ENCODE data around the gene PUM2. TPM values are rescaled to one million over a fixed set of nuclear protein-coding genes. Genes with fewer than 3 reads are reported as not detected.
A peak's percentile ranks its signal among the peaks of the same experiment; 100 is the strongest.

Gene PUM2
- total RNA-seq, 1 experiment from 2014 or later: 117 TPM

DNA sequence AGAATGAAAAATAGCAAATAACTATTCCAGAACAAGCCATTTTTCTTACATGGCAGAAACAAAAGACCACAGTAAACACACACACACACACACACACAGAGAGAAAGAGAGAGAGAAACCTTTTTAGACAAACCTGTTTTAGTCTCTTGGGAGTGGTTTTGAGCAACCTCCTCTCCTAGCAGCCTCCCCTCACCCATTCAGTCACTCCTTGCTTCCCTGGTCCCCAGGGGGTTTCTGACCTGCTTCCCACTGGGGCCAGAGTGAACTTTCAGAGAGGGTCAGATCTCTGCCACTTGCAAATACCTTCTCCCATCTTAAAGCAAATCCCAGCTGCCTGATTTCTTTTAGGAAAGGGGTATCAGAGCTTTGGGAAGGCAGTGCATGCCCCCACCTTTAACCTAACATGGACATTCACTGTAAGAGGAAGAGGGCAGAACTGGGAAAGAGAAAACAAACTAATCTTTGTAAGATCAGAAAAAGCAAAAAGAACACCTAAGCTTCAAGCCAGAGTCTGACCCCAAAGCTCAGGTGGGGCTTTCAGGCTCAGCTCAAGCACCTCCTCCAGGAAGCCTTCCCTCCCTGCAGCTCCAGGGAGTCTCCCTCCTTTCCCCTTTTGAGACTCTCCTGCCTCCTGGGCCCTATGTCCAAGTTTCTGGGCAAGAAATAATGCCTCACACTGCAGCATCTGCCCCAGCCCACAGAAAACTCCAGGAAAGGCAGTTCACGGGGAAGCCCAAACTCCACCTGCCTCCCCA, 128.5 kb downstream of the PUM2 start:
- Histone ChIP-seq H3K36me3 (ENCODE audit: control insufficient read depth, insufficient read depth, low read length) (no peaks in the 10 kb centered on the region), H3K27me3 (replicated peaks; ENCODE audit: control insufficient read depth, insufficient read depth, low read length) (no peaks in the 10 kb centered on the region), H3K4me1 (peaks cover 19% of the 10 kb centered on the region), H3K9me3 (no peaks in the 10 kb centered on the region), H3K4me3 (ENCODE audit: low read depth, low read length) (no peak overlapping the region)
- DNase-seq: no peak
- TF ChIP-seq, protein P1, sequence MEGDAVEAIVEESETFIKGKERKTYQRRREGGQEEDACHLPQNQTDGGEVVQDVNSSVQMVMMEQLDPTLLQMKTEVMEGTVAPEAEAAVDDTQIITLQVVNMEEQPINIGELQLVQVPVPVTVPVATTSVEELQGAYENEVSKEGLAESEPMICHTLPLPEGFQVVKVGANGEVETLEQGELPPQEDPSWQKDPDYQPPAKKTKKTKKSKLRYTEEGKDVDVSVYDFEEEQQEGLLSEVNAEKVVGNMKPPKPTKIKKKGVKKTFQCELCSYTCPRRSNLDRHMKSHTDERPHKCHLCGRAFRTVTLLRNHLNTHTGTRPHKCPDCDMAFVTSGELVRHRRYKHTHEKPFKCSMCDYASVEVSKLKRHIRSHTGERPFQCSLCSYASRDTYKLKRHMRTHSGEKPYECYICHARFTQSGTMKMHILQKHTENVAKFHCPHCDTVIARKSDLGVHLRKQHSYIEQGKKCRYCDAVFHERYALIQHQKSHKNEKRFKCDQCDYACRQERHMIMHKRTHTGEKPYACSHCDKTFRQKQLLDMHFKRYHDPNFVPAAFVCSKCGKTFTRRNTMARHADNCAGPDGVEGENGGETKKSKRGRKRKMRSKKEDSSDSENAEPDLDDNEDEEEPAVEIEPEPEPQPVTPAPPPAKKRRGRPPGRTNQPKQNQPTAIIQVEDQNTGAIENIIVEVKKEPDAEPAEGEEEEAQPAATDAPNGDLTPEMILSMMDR (IDR thresholded peaks at IDR 0.05; ENCODE audit: insufficient read depth in 1 of 2, low read depth in 1 of 2, low read length in 1 of 2, severe bottlenecking in 1 of 2, unreplicated experiment in 1 of 2): no peak
- Mint-ChIP-seq H3K4me1 (ENCODE audit: low read depth, unreplicated experiment) (peaks cover 13% of the 10 kb centered on the region), H3K27me3 (ENCODE audit: insufficient read depth, unreplicated experiment) (no peaks in the 10 kb centered on the region), H3K4me3 (ENCODE audit: unreplicated experiment) (peak overlapping the region; percentile 71), H3K9me3 (ENCODE audit: unreplicated experiment) (no peaks in the 10 kb centered on the region), H3K36me3 (ENCODE audit: insufficient read depth, unreplicated experiment) (peaks cover 7% of the 10 kb centered on the region), H3K27ac (ENCODE audit: unreplicated experiment) (peak overlapping the region; percentile 51)
- POLR2A ChIA-PET: no interaction called here
- BruUV-seq (replicated peaks): no TSS peak
- intact Hi-C loops (cut with micrococcal nuclease; ENCODE audit: unreplicated experiment): no loop called here
- CTCF ChIA-PET: interaction anchor here (0.9 kb wide), 1 partner anchor 11 kb away, joined by 3 read pairs; no protein-coding TSS in a partner anchor

DNA sequence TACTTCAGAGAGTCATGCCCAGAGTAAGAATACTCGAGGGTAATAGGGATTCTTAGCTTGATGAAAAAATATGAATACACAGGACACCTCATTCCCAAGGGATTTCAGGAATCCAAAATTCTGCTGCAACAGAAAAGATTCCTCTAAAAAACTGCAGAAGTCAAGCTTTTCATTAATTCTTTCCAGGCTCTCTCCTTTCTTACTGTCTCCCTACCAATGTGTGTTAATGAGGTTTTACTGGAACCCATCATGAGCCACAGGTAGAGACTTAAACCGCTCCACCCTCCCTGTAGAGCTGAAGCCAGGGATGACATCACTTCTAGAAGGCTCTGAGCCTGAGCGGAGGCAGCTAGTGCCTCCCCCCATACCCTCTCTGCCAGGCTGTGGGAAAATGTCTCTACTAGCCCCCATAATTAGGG, 129.1 kb downstream of the PUM2 start:
- Mint-ChIP-seq H3K4me3 (ENCODE audit: unreplicated experiment) (peak overlapping the region; percentile 71), H3K27me3 (ENCODE audit: insufficient read depth, unreplicated experiment) (no peaks in the 10 kb centered on the region), H3K9me3 (ENCODE audit: unreplicated experiment) (no peaks in the 10 kb centered on the region), H3K4me1 (ENCODE audit: low read depth, unreplicated experiment) (peaks cover 13% of the 10 kb centered on the region), H3K27ac (ENCODE audit: unreplicated experiment) (peak overlapping the region; percentile 51), H3K36me3 (ENCODE audit: insufficient read depth, unreplicated experiment) (peaks cover 7% of the 10 kb centered on the region)
- CTCF ChIA-PET: no interaction called here
- Histone ChIP-seq H3K27me3 (replicated peaks; ENCODE audit: control insufficient read depth, insufficient read depth, low read length) (no peaks in the 10 kb centered on the region), H3K9me3 (no peaks in the 10 kb centered on the region), H3K36me3 (ENCODE audit: control insufficient read depth, insufficient read depth, low read length) (no peaks in the 10 kb centered on the region), H3K4me3 (ENCODE audit: low read depth, low read length) (no peak overlapping the region), H3K4me1 (peaks cover 19% of the 10 kb centered on the region)
- TF ChIP-seq, protein P1 (IDR thresholded peaks at IDR 0.05; ENCODE audit: insufficient read depth in 1 of 2, low read depth in 1 of 2, low read length in 1 of 2, severe bottlenecking in 1 of 2, unreplicated experiment in 1 of 2): no peak
- DNase-seq: no peak
- intact Hi-C loops (cut with micrococcal nuclease; ENCODE audit: unreplicated experiment): no loop called here
- POLR2A ChIA-PET: no interaction called here
- no TSS peak for BruUV-seq (replicated peaks)

DNA sequence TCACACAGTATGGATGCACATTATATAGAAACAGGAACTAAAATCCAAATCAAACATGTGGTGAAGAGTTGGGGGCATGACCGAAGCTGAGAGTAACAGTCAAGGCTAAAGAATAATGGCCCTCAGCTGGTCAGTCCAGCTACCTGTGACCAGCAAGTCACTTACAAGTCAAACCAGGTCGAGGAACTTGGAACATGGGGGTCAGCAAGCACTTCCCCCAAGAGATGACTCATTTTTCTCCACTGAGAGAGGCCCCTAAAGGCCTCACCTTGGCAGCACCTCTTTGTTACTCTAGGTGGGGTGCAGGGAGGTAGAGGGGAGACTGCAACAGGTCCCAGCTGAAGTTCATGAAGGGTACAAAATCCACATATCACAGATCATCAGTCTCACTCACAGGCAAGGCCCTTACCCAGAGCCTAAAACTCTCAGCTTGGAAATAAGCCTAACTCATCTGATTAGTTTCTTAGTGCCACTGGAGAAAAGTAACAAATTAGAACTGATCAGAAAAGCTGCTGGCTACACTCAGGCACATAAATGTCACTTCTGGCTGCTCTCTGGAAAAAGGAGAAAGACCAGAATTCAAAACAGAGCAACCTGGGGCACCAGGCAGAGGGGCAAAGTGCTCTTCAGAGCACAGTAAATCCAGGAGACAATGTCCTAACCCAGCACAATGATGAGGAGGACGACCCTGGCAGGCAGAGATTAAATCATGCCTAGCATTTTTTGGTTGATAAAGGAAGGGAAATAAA, 129.7 kb downstream of the PUM2 start:
- no peaks in the 10 kb centered on the region for H3K9me3 ChIP-seq
- peaks cover 18% of the 10 kb centered on the region for H3K4me1 ChIP-seq
- no peak for DNase-seq
- TF ChIP-seq, protein P1 (IDR thresholded peaks at IDR 0.05; ENCODE audit: insufficient read depth in 1 of 2, low read depth in 1 of 2, low read length in 1 of 2, severe bottlenecking in 1 of 2, unreplicated experiment in 1 of 2): no peak
- no TSS peak for BruUV-seq (replicated peaks)
- no peaks in the 10 kb centered on the region for H3K27me3 ChIP-seq (replicated peaks; ENCODE audit: control insufficient read depth, insufficient read depth, low read length)
- intact Hi-C loops (cut with micrococcal nuclease; ENCODE audit: unreplicated experiment): no loop called here
- H3K36me3 Mint-ChIP-seq (ENCODE audit: insufficient read depth, unreplicated experiment): peaks cover 7% of the 10 kb centered on the region
- no peaks in the 10 kb centered on the region for H3K27me3 Mint-ChIP-seq (ENCODE audit: insufficient read depth, unreplicated experiment)
- no peak overlapping the region for H3K4me3 ChIP-seq (ENCODE audit: low read depth, low read length)
- H3K4me1 Mint-ChIP-seq (ENCODE audit: low read depth, unreplicated experiment): peaks cover 13% of the 10 kb centered on the region
- no peak overlapping the region for H3K4me3 Mint-ChIP-seq (ENCODE audit: unreplicated experiment)
- no peaks in the 10 kb centered on the region for H3K9me3 Mint-ChIP-seq (ENCODE audit: unreplicated experiment)
- H3K27ac Mint-ChIP-seq (ENCODE audit: unreplicated experiment): no peak overlapping the region
- H3K36me3 ChIP-seq (ENCODE audit: control insufficient read depth, insufficient read depth, low read length): no peaks in the 10 kb centered on the region
- POLR2A ChIA-PET: interaction anchor here (0.6 kb wide), 1 partner anchor 53 kb away, joined by 3 read pairs; no protein-coding TSS in a partner anchor
- CTCF ChIA-PET: no interaction called here

Measured in Caco-2 (cell line).